Epithelial cell of proximal tubule (primary cell): ENCODE data around the gene KCNK16. TPM values are rescaled to one million over a fixed set of nuclear protein-coding genes. Genes with fewer than 3 reads are reported as not detected.

Experiments
- DNase-seq: peaks from one replicate; pipeline ENCODE4 v3.0.0-alpha.2; 2011; ENCODE audit warnings: low read depth
- H3K4me3 ChIP-seq: 2 replicates; pipeline ENCODE4 v1.5.1; 2011; ENCODE audit warnings: low read depth, mild to moderate bottlenecking, low read length
- total RNA-seq: library from RNA; depleted of rRNA; stranded (reverse); fragments of >200 nt; gene quantifications from 2 replicates; pipeline ENCODE4 v1.2.3, GENCODE V29; 2015
- TF ChIP-seq, protein P1 (sequence below): conservative IDR thresholded peaks from 2 replicates; pipeline ENCODE4 v1.5.1; 2012; ENCODE audit warnings: low read depth, mild to moderate bottlenecking, low read length

Gene KCNK16
- total RNA-seq, 1 donor from 2014 or later, result not detected

DNA sequence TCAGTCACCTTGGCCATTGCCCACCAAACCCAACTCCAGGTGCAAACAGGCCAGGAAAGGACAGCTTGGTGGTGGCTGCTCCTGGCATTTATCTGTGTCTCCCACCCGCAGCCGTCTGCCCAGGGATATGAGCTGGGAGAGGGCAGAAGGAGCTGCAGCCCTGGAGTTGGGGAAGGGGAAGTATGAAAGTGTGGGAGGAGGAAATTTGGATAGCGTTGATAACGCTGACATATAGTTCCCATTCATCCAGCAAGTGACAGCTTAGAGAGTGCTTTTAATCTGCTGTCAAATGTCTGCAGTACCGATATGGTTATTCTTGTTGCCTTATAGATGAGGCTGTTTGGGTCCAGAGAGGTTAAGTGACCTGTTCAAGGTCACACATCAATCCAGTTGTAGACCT is 741 bp downstream of the KCNK16 start:
- no peak for DNase-seq
- no peak overlapping the region for H3K4me3 ChIP-seq
- TF ChIP-seq, protein P1, sequence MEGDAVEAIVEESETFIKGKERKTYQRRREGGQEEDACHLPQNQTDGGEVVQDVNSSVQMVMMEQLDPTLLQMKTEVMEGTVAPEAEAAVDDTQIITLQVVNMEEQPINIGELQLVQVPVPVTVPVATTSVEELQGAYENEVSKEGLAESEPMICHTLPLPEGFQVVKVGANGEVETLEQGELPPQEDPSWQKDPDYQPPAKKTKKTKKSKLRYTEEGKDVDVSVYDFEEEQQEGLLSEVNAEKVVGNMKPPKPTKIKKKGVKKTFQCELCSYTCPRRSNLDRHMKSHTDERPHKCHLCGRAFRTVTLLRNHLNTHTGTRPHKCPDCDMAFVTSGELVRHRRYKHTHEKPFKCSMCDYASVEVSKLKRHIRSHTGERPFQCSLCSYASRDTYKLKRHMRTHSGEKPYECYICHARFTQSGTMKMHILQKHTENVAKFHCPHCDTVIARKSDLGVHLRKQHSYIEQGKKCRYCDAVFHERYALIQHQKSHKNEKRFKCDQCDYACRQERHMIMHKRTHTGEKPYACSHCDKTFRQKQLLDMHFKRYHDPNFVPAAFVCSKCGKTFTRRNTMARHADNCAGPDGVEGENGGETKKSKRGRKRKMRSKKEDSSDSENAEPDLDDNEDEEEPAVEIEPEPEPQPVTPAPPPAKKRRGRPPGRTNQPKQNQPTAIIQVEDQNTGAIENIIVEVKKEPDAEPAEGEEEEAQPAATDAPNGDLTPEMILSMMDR, result no peak

DNA sequence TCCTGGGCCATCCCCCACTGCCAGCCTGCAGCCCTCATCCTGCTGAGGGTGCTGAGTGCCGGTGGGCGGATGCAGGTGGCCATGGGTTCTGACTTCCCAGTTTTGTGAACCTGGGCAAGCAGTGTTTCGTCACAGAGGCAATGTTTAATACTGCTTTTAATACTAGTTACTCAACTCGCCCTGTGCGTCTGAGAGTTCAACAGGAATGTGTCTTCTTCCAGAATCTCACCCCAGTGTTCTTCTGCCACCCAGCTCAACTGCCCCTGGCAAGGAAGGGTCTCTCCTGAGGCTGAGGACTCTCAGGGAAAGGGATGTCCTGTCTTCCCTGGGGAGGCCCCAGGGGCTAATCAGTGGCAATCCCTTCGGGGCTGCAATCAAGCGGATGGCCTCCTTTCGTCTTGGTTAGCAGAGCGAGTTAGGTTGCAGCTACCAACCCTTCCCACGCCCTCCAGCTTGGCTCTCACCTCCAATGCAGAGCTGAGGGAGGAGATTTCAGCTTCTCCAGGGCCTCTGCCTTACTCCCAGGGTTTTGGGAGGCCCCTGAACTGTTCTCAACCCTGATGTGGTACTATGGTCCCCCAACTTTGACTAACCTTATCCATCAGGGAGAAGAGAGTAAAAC is 2.0 kb downstream of the KCNK16 start:
- no peak for DNase-seq
- TF ChIP-seq, protein P1, result no peak
- H3K4me3 ChIP-seq, result no peak overlapping the region

DNA sequence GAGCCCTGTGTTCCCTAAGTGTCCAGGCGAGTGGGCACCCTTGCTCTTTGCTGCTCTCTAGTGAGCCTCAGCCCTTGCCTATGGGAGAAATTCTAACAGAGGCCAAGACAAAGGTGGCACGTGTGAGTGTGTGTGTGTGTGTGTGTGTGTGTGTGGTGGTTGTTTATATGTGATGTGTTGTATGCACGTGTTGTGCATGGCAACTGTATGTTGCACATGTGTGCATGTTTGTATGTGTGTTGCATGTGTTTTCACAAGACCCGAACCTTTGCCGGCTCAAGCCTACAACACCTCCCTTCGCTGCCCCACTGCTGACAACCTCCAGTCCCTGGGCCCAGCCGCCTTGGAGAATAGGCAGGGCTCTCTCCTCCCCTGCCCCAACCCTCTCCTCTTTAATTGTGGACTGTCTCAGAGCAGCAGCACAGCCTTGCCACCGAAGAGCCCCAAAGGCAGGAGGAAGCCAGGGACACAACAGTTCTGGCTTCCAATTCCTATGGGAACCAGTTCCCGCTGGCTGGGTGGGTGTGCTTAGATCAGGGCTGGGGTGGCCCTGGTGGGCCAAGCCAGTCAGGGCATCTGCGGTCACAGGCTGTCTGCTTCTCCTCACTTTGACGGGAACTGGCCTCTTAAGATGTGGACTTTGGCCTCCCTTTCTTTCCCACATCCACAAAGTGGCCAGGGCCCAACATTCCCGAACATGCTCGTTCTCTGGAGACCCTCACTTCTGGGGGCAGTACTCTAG is 2.7 kb downstream of the KCNK16 start:
- no peak for DNase-seq
- TF ChIP-seq, protein P1, result no peak

DNA sequence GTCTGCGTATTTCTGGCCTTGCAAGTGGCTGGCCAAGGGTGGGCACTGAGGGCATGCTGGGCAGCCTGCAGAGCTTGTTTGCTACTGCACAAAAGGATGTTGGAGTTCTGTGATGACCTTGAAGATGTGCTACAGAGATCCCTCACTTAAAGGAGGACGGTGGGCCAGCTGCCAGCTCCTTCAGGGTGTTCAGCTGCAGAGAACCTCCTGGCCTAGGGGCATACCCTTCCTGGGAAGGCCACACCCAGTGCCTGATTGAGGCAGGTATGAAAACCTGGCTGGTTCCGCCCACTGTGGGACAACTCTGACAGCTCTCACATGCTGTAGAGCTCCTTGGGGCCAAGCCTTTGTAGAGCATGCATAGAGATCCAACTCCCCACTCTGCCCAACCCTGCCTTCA is 5.2 kb downstream of the KCNK16 start:
- no peak for DNase-seq
- H3K4me3 ChIP-seq, result no peak overlapping the region
- TF ChIP-seq, protein P1, result no peak

More for the DNA sequence above, 2.7 kb downstream of the KCNK16 start:
- H3K4me3 ChIP-seq, result no peak overlapping the region

DNA sequence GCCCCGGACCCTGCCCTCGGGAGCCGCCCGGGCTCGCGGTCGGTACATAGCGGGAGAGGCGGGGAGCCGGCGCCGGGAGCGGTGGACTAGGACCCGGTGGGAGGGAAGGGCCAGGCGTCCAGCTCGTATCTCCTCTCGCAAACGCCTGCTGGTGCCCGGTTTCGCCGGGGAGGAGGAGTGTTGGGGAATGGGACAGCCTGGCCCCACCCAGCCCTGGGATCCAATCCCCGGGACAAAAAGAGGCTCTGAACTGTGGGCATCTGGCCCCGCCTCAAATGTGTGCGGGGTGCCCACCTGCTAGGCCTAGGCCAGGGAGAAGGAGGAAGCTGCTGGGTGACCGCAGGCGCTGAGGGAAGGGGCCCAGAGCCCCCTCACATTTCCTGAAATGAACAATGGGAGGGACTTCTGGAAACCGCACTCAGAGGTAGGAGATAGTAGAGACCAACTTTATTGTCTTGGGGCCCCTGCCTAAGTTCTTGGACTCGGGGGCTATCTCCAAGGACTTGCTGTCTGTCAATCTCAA is 8.2 kb downstream of the KCNK16 start, which contains the start of gene KCNK17:
Gene KCNK17, minus strand, starts transcription at position 147 of the 523 bp plus-strand sequence. Its CDS starts 99 bp downstream, at position 48.
- TF ChIP-seq, protein P1, result no peak
- H3K4me3 ChIP-seq, result no peak within 1 kb of the TSS
- no peak for DNase-seq

DNA sequence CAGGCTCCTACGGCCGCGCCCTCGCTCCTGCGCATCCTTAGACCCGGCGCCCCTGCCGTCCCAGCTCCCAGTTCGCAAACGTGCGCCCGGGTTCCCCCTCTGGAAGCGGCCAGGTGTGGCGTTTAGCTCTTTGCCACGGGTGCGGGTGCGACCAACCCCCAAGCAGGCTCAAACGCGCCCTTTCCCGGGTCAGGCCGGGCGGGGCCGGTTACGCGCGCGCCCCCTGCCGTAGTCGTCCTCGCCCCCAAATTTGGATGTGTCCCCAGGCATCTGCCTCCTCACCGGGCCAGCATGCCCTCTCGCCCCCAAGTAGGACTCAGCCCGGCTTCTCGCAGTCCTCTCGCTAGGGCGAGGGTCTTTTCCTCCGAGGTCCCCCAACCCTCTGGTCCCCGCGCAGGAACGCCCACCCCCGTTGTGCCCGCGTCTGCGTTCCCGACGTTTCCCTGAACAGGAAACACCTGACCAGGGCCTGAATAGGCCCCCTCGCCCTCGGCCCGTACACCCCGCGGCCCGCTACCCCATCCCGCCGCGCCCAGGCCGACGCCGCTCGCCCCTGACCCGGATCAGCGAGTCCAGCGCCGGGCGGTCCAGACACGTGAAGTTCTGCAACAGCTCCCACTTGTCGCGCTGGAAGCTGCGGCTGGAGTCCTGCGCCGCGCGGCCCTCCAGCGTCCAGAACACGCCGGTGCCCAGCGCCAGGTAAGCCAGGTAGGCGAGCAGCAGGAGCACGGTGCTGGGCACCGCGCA is 8.8 kb downstream of the KCNK16 start:
- TF ChIP-seq, protein P1, result no peak
- no peak for DNase-seq
- H3K4me3 ChIP-seq, result no peak overlapping the region
